H1 (cell line): ENCODE measurements around the gene OR6N1. TPM values are rescaled to one million over a fixed set of nuclear protein-coding genes. Genes with fewer than 3 reads are reported as not detected.

Source experiments
- CTCF ChIA-PET: fragments of 300-600 bp; sonication (Branson Sonifier 250); formaldehyde crosslinking; loops from one replicate; lab custom pipeline; 2021; ENCODE audit not compliant: partially characterized antibody; lab: Charles Lee
- POLR2A ChIA-PET: fragments of 300-600 bp; sonication (Branson Sonifier 250); formaldehyde crosslinking; loops from one replicate; lab custom pipeline; 2021; ENCODE audit warnings: inconsistent platforms; ENCODE audit not compliant: partially characterized antibody; lab: Charles Lee
- DNase-seq, 2 experiments: peaks; one replicate each; pipeline versions ENCODE4 v3.0.0 to v3.0.0-alpha.2; 2010 to 2022; ENCODE audit warnings: low spot score in 2 of 2, low read depth in 1 of 2, mixed read lengths in 1 of 2
- FAIRE-seq: peaks from 2 replicates; lab custom pipeline; 2011; peaks lifted over from hg19 to GRCh38; lab: Jason Lieb, UNC
- H2AFZ ChIP-seq: 2 replicates; pipeline ENCODE4 v1.8.1; 2012; ENCODE audit warnings: low read length, inconsistent platforms
- H2AK5ac ChIP-seq: 2 replicates; pipeline ENCODE4 v1.6.1; 2013; ENCODE audit warnings: low read depth, low read length
- H2BK120ac ChIP-seq: replicated peaks from 2 replicates; pipeline ENCODE3; 2013; ENCODE audit warnings: low read depth, low read length, inconsistent platforms
- H2BK12ac ChIP-seq: 2 replicates; pipeline ENCODE4 v1.6.1; 2013; ENCODE audit warnings: low read depth, low read length
- H2BK15ac ChIP-seq: 2 replicates; pipeline ENCODE4 v1.6.1; 2013; ENCODE audit warnings: low read length
- H2BK20ac ChIP-seq: 2 replicates; pipeline ENCODE4 v1.6.1; 2013; ENCODE audit warnings: low read length
- H2BK5ac ChIP-seq: 2 replicates; pipeline ENCODE4 v1.6.1; 2013; ENCODE audit warnings: low read depth, low read length
- H3K14ac ChIP-seq: 2 replicates; pipeline ENCODE4 v1.6.1; 2013; ENCODE audit warnings: inconsistent platforms; ENCODE audit not compliant: insufficient read length
- H3K18ac ChIP-seq: 2 replicates; pipeline ENCODE4 v1.6.1; 2013; ENCODE audit warnings: low read length; ENCODE audit errors: extremely low read depth
- H3K23ac ChIP-seq: 2 replicates; pipeline ENCODE4 v1.6.1; 2013; ENCODE audit warnings: inconsistent platforms; ENCODE audit not compliant: insufficient read length
- H3K23me2 ChIP-seq: 2 replicates; pipeline ENCODE4 v1.6.1; 2013; ENCODE audit warnings: low read depth, low read length
- H3K27ac ChIP-seq: 2 replicates; pipeline ENCODE4 v1.6.1; 2011; ENCODE audit warnings: low read depth, low read length, inconsistent platforms
- H3K27me3 ChIP-seq, 4 experiments: replicated peaks in 1 of 4; 1 replicate in 1 of 4; 2 replicates in 3 of 4; pipeline versions ENCODE4 v1.6.1 to v1.8.1; 2011 to 2013; ENCODE audit warnings: low read length in 3 of 4, mild to moderate bottlenecking in 3 of 4, inconsistent platforms in 2 of 4, mixed read lengths in 2 of 4, moderate library complexity in 1 of 4; ENCODE audit not compliant: control insufficient read depth in 3 of 4, insufficient read depth in 3 of 4; ENCODE audit errors: extremely low read depth in 1 of 4
- H3K36me3 ChIP-seq, 4 experiments: 2 replicates each; pipeline versions ENCODE4 v1.6.1 to v1.8.1; 2011 to 2013; ENCODE audit warnings: mild to moderate bottlenecking in 4 of 4, low read length in 3 of 4, moderate library complexity in 2 of 4, control low read depth in 1 of 4, inconsistent platforms in 1 of 4; ENCODE audit not compliant: insufficient read depth in 4 of 4, control insufficient read depth in 2 of 4
- H3K4ac ChIP-seq: replicated peaks from 2 replicates; pipeline ENCODE3; 2013; ENCODE audit warnings: low read length, low read depth, mixed read lengths, inconsistent platforms; ENCODE audit not compliant: insufficient read length
- H3K4me1 ChIP-seq, 4 experiments: replicated peaks in 1 of 4; 1 replicate in 1 of 4; 2 replicates in 3 of 4; pipeline versions ENCODE4 v1.6.1 to v1.8.1; 2011 to 2013; ENCODE audit warnings: low read length in 3 of 4, inconsistent platforms in 2 of 4, mixed read lengths in 1 of 4; ENCODE audit not compliant: insufficient read depth in 4 of 4, control insufficient read depth in 3 of 4
- H3K4me2 ChIP-seq, 2 experiments: 2 replicates each; pipeline versions ENCODE4 v1.6.1 to v1.8.1; 2011 to 2013; ENCODE audit warnings: low read depth in 2 of 2, low read length in 2 of 2, control low read depth in 1 of 2, inconsistent platforms in 1 of 2, mild to moderate bottlenecking in 1 of 2; ENCODE audit not compliant: insufficient read depth in 1 of 2
- H3K4me3 ChIP-seq, 4 experiments: fragments of 200-600, 300-600 bp in 1 of 4; sonication (generic), shearing (Covaris generic), sonication (Bioruptor Twin) in 1 of 4; 2 replicates each; pipeline versions ENCODE4 v1.5.1 to v1.8.1; 2011 to 2016; ENCODE audit warnings: low read length in 4 of 4, low read depth in 3 of 4, control low read depth in 2 of 4, inconsistent platforms in 2 of 4, mild to moderate bottlenecking in 2 of 4, mixed read lengths in 1 of 4, moderate library complexity in 1 of 4; ENCODE audit not compliant: insufficient read depth in 2 of 4; ENCODE audit errors: extremely low read depth in 1 of 4
- H3K56ac ChIP-seq: replicated peaks from 2 replicates; pipeline ENCODE3; 2013; ENCODE audit warnings: low read depth, mild to moderate bottlenecking, mixed read lengths, low read length, inconsistent platforms; ENCODE audit not compliant: insufficient read length
- H3K79me1 ChIP-seq: 2 replicates; pipeline ENCODE4 v1.6.1; 2013; ENCODE audit warnings: low read depth, low read length, control low read depth
- H3K79me2 ChIP-seq, 2 experiments: 2 replicates each; pipeline versions ENCODE4 v1.6.1 to v1.8.1; 2012 to 2013; ENCODE audit warnings: low read length in 2 of 2, mild to moderate bottlenecking in 2 of 2, inconsistent platforms in 1 of 2; ENCODE audit not compliant: insufficient read depth in 2 of 2, control insufficient read depth in 1 of 2
- H3K9ac ChIP-seq, 4 experiments: replicated peaks in 1 of 4; 1 replicate in 1 of 4; 2 replicates in 3 of 4; pipeline versions ENCODE4 v1.6.1 to v1.8.1; 2011 to 2013; ENCODE audit warnings: low read depth in 3 of 4, low read length in 3 of 4, control low read depth in 2 of 4, mild to moderate bottlenecking in 2 of 4, moderate library complexity in 2 of 4, inconsistent platforms in 1 of 4; ENCODE audit errors: extremely low read depth in 1 of 4
- H3K9me3 ChIP-seq, 2 experiments: 2 replicates each; pipeline versions ENCODE4 v1.6.1 to v1.8.1; 2012 to 2013; ENCODE audit warnings: mild to moderate bottlenecking in 2 of 2, moderate library complexity in 2 of 2, control low read depth in 1 of 2, inconsistent platforms in 1 of 2, low read depth in 1 of 2, low read length in 1 of 2, mixed read lengths in 1 of 2; ENCODE audit not compliant: insufficient read depth in 2 of 2
- H4K20me1 ChIP-seq, 2 experiments: replicated peaks in 1 of 2; 2 replicates each; pipeline versions ENCODE3 to v1.8.1; 2011 to 2013; ENCODE audit warnings: inconsistent platforms in 2 of 2, low read length in 2 of 2, mild to moderate bottlenecking in 1 of 2; ENCODE audit not compliant: insufficient read depth in 2 of 2, control insufficient read depth in 1 of 2
- H4K5ac ChIP-seq: 2 replicates; pipeline ENCODE4 v1.6.1; 2013; ENCODE audit warnings: low read length, low read depth, mixed read lengths, inconsistent platforms; ENCODE audit not compliant: insufficient read length
- H4K8ac ChIP-seq: 2 replicates; pipeline ENCODE4 v1.8.0; 2013; ENCODE audit warnings: mild to moderate bottlenecking, moderate library complexity, low read length, inconsistent platforms; ENCODE audit not compliant: insufficient read depth; ENCODE audit errors: extremely low read depth
- H4K91ac ChIP-seq: replicated peaks from 2 replicates; pipeline ENCODE3; 2013; ENCODE audit warnings: low read length, mixed read lengths, inconsistent platforms; ENCODE audit not compliant: insufficient read length
- CEBPB ChIP-seq: IDR thresholded peaks from 2 replicates; pipeline ENCODE4 v1.6.1; 2012; ENCODE audit warnings: low read depth, low read length
- EZH2 ChIP-seq: fragments of 200-600 bp; sonication (generic); IDR thresholded peaks from 2 replicates; pipeline ENCODE4 v1.7.1; 2012; ENCODE audit warnings: low read depth, mild to moderate bottlenecking, moderate library complexity, low read length, inconsistent platforms; ENCODE audit not compliant: severe bottlenecking
- NRF1 ChIP-seq: IDR thresholded peaks from 2 replicates; pipeline ENCODE4 v1.6.1; 2011; ENCODE audit warnings: mild to moderate bottlenecking, low read depth, low read length, improper control_type of control experiment
- RAD21 ChIP-seq, 2 experiments: IDR thresholded peaks in 1 of 2; conservative IDR thresholded peaks in 1 of 2; 2 replicates each; pipeline ENCODE4 v1.6.1; 2011; ENCODE audit warnings: low read depth in 2 of 2, low read length in 2 of 2, improper control_type of control experiment in 1 of 2, inconsistent platforms in 1 of 2, mild to moderate bottlenecking in 1 of 2, moderate library complexity in 1 of 2
- RBBP5 ChIP-seq: IDR thresholded peaks from 2 replicates; pipeline ENCODE4 v1.7.1; 2012; ENCODE audit warnings: low read depth, mild to moderate bottlenecking, inconsistent platforms, low read length, moderate library complexity, borderline replicate concordance
- RXRA ChIP-seq: IDR thresholded peaks from 2 replicates; pipeline ENCODE4 v1.6.1; 2011; ENCODE audit warnings: low read depth, mild to moderate bottlenecking, low read length, moderate library complexity; ENCODE audit not compliant: insufficient read depth
- SAP30 ChIP-seq: fragments of 300-600 bp; sonication (generic); IDR thresholded peaks from 2 replicates; pipeline ENCODE4 v1.7.1; 2012; ENCODE audit warnings: low read length, moderate library complexity, mild to moderate bottlenecking, inconsistent platforms; ENCODE audit not compliant: insufficient read depth, insufficient replicate concordance
- SIRT6 ChIP-seq: IDR thresholded peaks from one replicate; pipeline ENCODE4 v1.7.1; 2012; ENCODE audit warnings: low read length, inconsistent platforms
- SP1 ChIP-seq: IDR thresholded peaks from 2 replicates; pipeline ENCODE4 v1.6.1; 2011; ENCODE audit warnings: low read depth, low read length
- TAF7 ChIP-seq: optimal IDR thresholded peaks from 2 replicates; pipeline ENCODE3; 2011; ENCODE audit warnings: low read depth, mild to moderate bottlenecking, inconsistent platforms, low read length, moderate library complexity, borderline replicate concordance
- TCF12 ChIP-seq: IDR thresholded peaks from 2 replicates; pipeline ENCODE4 v1.6.1; 2011; ENCODE audit warnings: low read depth, mild to moderate bottlenecking, low read length
- TEAD4 ChIP-seq: IDR thresholded peaks from 2 replicates; pipeline ENCODE4 v1.6.1; 2012; ENCODE audit warnings: low read depth, low read length, inconsistent platforms, mixed read lengths
- whole genome bisulfite sequencing, 2 experiments: shearing (Covaris generic) in 1 of 2; methylation state at CpG; one replicate each; pipeline versions ENCODE4 v1.1.6 to v1.1.7; 2013 to 2015; ENCODE audit warnings: low lambda C conversion rate in 2 of 2, mixed read lengths in 2 of 2, inconsistent platforms in 1 of 2, low coverage in 1 of 2, missing lambda C conversion rate in 1 of 2; ENCODE audit not compliant: insufficient replicate concordance in 2 of 2, insufficient coverage in 1 of 2, insufficient read length in 1 of 2; ENCODE audit errors: extremely low coverage in 1 of 2, missing lambda C conversion rate in 1 of 2; 5-methylcytosine and 5-hydroxymethylcytosine counted together
- polyA plus RNA-seq, 7 experiments: library from polyadenylated mRNA; depleted of rRNA in 3 of 7; stranded (reverse) in 5 of 7; unstranded in 2 of 7; fragments of >200 nt in 5 of 7; fragments of 200-250 nt in 2 of 7; gene quantifications; 1 replicate in 5 of 7; 2 replicates in 1 of 7; 4 replicates in 1 of 7; pipeline versions ENCODE4 v1.2.1 to v1.2.3, GENCODE V29; 2011 to 2013; ENCODE audit warnings: missing spikeins in 2 of 7, mixed read lengths in 2 of 7
- total RNA-seq: library from RNA; stranded (reverse); fragmentation: NEBNext Ultra II Directional; extraction: Animal tissue kit (Norgen Biotek cat#: 25700); gene quantifications from 2 replicates; pipeline ENCODE4 v1.2.1, GENCODE V29; 2021
- TF ChIP-seq, protein P1 (sequence below): IDR thresholded peaks from 2 replicates; pipeline ENCODE4 v1.6.1; 2012; ENCODE audit warnings: low read length, inconsistent platforms

OR6N1 gene
- total and polyA plus RNA-seq, 2 of the 8 experiments (the other 6 are each of a cell fraction or from before 2014, with no cell fraction given), result not detected

DNA sequence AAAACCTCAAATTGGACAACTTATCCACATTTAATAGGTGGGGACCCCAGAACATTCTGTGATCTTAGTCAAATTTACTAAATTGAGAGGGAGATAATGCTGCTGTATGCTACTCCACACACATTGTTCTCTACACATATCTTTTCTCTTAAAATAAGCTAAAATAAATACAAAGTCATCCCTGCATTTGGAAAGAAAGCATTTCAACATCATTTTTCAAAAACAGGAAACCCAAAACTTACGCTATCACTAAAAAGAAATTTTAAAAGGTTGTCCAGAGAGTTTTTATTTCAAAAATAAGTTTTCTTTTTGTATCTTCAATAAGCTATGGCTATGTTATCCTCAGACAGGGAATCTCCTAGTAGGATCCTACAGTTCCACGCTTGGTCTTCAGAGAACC lies 28.5 kb upstream of the OR6N1 start:
- no peak overlapping the region for H3K18ac ChIP-seq
- H3K9me3 ChIP-seq, result no peaks in the 10 kb centered on the region
- H3K4ac ChIP-seq, result no peak overlapping the region
- H3K4me2 ChIP-seq, result no peak overlapping the region
- H2BK20ac ChIP-seq, result no peak overlapping the region
- H2BK5ac ChIP-seq, result no peak overlapping the region
- CTCF ChIA-PET, result interaction anchor here (0.7 to 1.0 kb wide), 3 partner anchors 8 to 394 kb away, joined by 4 read pairs; no protein-coding TSS in a partner anchor
- H2AK5ac ChIP-seq, result no peak overlapping the region
- no peak overlapping the region for H3K9ac ChIP-seq
- DNase-seq (no peak), FAIRE-seq (no peak)
- no peaks in the 10 kb centered on the region for H3K79me1 ChIP-seq
- H3K36me3 ChIP-seq, result no peaks in the 10 kb centered on the region
- H2AFZ ChIP-seq, result no peak overlapping the region
- no peaks in the 10 kb centered on the region for H3K27me3 ChIP-seq
- H4K20me1 ChIP-seq, result no peaks in the 10 kb centered on the region
- H2BK120ac ChIP-seq, result no peak overlapping the region
- no peak overlapping the region for H3K27ac ChIP-seq
- H3K79me2 ChIP-seq, result no peaks in the 10 kb centered on the region
- H4K8ac ChIP-seq, result no peak overlapping the region
- H3K4me1 ChIP-seq, result no peaks in the 10 kb centered on the region
- no peak overlapping the region for H3K14ac ChIP-seq
- POLR2A ChIA-PET, result no interaction called here
- H4K5ac ChIP-seq, result no peak overlapping the region
- no peak overlapping the region for H4K91ac ChIP-seq
- 90% methylated on average over 2 of the region's 2 CpGs; no CpG with 5 or more reads in 1 of the 2 experiments for WGBS, 2 experiments
- no peak overlapping the region for H3K56ac ChIP-seq
- no peak overlapping the region for H2BK12ac ChIP-seq
- H3K4me3 ChIP-seq, result no peak overlapping the region
- no peak overlapping the region for H2BK15ac ChIP-seq
- no peak overlapping the region for H3K23ac ChIP-seq
- 0 out of 2 replicates have a peak, but pooled peaks cover 2% of the 10 kb centered on the region for H3K23me2 ChIP-seq
- TF ChIP-seq TEAD4 (no peak), TAF7 (no peak), TCF12 (no peak), NRF1 (no peak), RBBP5 (no peak), CEBPB (no peak), SP1 (no peak), SAP30 (no peak), SIRT6 (no peak), RXRA (no peak), EZH2 (no peak), RAD21 (IDR thresholded peaks at IDR 0.05 in 1 of 2, conservative IDR thresholded peaks at IDR 0.05 in 1 of 2; ENCODE audit: low read depth in 2 of 2, low read length in 2 of 2) (no peak)
- TF ChIP-seq, protein P1, sequence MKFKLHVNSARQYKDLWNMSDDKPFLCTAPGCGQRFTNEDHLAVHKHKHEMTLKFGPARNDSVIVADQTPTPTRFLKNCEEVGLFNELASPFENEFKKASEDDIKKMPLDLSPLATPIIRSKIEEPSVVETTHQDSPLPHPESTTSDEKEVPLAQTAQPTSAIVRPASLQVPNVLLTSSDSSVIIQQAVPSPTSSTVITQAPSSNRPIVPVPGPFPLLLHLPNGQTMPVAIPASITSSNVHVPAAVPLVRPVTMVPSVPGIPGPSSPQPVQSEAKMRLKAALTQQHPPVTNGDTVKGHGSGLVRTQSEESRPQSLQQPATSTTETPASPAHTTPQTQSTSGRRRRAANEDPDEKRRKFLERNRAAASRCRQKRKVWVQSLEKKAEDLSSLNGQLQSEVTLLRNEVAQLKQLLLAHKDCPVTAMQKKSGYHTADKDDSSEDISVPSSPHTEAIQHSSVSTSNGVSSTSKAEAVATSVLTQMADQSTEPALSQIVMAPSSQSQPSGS, result no peak
